Peyer's patch (tissue), 4 donors: ENCODE results near the gene PPP2R2D.

Experiments used
- POLR2A ChIP-seq, 2 donors: fragments of 450-650 bp; IDR thresholded peaks; one replicate each; pipeline ENCODE4 v1.5.1; 2017; ENCODE audit warnings: antibody characterized with exemption in 2 of 2, mild to moderate bottlenecking in 2 of 2, moderate library complexity in 2 of 2
- TF ChIP-seq, protein P1 (sequence below), 6 experiments: fragments of 450-650 bp in 4 of 6; fragments of 200-600 bp in 2 of 6; sonication (generic) in 1 of 6; IDR thresholded peaks; one replicate each; pipeline ENCODE4 v1.5.1; 2017 to 2019; ENCODE audit warnings: antibody characterized with exemption in 6 of 6, mild to moderate bottlenecking in 3 of 6, moderate library complexity in 1 of 6

DNA sequence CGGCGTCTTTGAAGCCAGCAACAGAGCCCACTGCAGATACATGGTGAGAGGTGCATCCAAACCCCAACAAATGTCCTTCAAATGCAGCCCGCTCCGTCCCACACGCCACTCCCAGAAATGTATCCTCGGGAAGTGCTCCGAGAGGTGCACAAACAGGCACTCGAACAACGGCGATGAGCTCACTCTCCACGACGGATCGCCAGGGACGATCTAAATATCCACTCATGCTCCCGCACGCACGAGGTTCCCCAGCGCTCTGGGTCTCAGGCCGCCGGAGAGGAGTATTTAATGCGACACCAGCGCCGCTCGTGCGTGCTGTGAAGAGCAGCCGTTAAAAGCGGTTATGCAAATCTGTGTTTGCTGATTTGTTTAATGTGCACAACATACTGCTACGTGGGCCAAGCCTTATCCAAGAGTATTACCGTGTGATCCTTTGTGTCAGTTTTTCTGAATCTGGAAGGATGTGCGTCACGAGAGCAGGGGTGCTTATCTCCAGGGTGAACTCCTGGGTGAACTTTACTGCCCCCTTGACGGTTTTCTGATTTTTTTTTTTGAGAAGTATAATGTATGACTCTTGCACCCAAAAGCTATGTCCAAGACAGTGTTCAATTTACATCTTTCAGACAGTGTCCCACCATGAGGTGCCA lies 48.5 kb upstream of the PPP2R2D start:
- TF ChIP-seq, protein P1, sequence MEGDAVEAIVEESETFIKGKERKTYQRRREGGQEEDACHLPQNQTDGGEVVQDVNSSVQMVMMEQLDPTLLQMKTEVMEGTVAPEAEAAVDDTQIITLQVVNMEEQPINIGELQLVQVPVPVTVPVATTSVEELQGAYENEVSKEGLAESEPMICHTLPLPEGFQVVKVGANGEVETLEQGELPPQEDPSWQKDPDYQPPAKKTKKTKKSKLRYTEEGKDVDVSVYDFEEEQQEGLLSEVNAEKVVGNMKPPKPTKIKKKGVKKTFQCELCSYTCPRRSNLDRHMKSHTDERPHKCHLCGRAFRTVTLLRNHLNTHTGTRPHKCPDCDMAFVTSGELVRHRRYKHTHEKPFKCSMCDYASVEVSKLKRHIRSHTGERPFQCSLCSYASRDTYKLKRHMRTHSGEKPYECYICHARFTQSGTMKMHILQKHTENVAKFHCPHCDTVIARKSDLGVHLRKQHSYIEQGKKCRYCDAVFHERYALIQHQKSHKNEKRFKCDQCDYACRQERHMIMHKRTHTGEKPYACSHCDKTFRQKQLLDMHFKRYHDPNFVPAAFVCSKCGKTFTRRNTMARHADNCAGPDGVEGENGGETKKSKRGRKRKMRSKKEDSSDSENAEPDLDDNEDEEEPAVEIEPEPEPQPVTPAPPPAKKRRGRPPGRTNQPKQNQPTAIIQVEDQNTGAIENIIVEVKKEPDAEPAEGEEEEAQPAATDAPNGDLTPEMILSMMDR (IDR thresholded peaks at IDR 0.05), result no peak
- TF ChIP-seq POLR2A (IDR thresholded peaks at IDR 0.05), result no peak
